Adipocyte (in vitro differentiated cells): ENCODE results near the gene ATRNL1.
A peak's percentile ranks its signal among the peaks of the same experiment; 100 is the strongest.

ENCODE experiments used
- DNase-seq: peaks from one replicate; pipeline ENCODE4 v3.0.0-alpha.2; 2015; ENCODE audit warnings: low read depth
- H3K27me3 ChIP-seq: replicated peaks from 2 replicates; pipeline ENCODE4 v1.7.0; 2013; ENCODE audit warnings: mild to moderate bottlenecking, low read length, moderate library complexity; ENCODE audit not compliant: control insufficient read depth, insufficient read depth
- H3K36me3 ChIP-seq: 2 replicates; pipeline ENCODE4 v1.7.0; 2013; ENCODE audit warnings: low read length, mild to moderate bottlenecking, moderate library complexity; ENCODE audit not compliant: control insufficient read depth, insufficient read depth, severe bottlenecking
- H3K4me1 ChIP-seq: 2 replicates; pipeline ENCODE4 v1.7.0; 2013; ENCODE audit warnings: mild to moderate bottlenecking, low read length, moderate library complexity; ENCODE audit not compliant: control insufficient read depth, insufficient read depth
- H3K4me3 ChIP-seq: 2 replicates; pipeline ENCODE4 v1.7.0; 2013; ENCODE audit warnings: mild to moderate bottlenecking, low read length, moderate library complexity
- H3K9ac ChIP-seq: 2 replicates; pipeline ENCODE4 v1.7.0; 2013; ENCODE audit warnings: mild to moderate bottlenecking, low read length, moderate library complexity
- H3K9me3 ChIP-seq: 2 replicates; pipeline ENCODE4 v1.7.0; 2013; ENCODE audit warnings: mild to moderate bottlenecking, low read length, moderate library complexity; ENCODE audit not compliant: control insufficient read depth

The ATRNL1 gene

DNA sequence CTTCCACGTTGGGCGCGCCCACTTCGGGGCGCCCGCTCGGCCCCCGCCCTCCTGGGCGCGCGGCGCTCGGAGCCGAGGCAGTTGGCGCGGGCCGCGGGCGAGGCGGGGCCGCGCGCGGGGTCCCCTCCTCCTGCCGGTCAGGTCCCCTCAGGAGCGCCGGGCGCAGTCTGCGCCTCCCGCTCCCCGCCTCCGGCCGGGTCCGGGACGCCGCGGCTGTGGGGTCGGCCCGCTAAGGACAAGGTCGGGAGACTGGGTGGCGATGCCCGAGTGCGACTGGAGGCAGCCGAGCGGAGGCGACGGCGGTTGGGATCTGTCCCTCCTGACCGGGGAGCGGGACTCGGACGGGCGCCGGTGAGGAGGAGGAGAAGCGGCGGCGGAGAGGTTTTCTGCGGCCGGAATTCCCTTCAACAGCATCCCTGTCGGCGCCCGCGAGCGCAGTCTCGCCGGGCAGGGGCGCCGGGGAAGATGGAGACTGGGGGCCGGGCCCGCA, at the start of gene ATRNL1:
TSS of gene ATRNL1 (plus strand) at position 80 of the 490 bp plus-strand sequence. CDS start at position 466, 386 bp downstream.
- Histone ChIP-seq H3K4me1 (no peaks in the 10 kb centered on the region), H3K27me3 (peaks cover 50% of the 10 kb centered on the region), H3K9ac (peak within 1 kb of the TSS; percentile 39), H3K9me3 (no peaks in the 10 kb centered on the region), H3K36me3 (no peaks in the 10 kb centered on the region), H3K4me3 (peak within 1 kb of the TSS; percentile 78)
- DNase-seq: peak; percentile 71

- H3K27me3 ChIP-seq: peaks cover 3% of the 10 kb centered on the region
- no peak overlapping the region for H3K9ac ChIP-seq
- no peak overlapping the region for H3K4me3 ChIP-seq
- no peaks in the 10 kb centered on the region for H3K9me3 ChIP-seq
- no peak for DNase-seq
- H3K4me1 ChIP-seq: no peaks in the 10 kb centered on the region
- no peaks in the 10 kb centered on the region for H3K36me3 ChIP-seq
Observed at GRCh38 chr10:115043719-115044118, 49.4 kb upstream of the ATRNL1 start.

GRCh38 chr10:115044891-115045290, 48.3 kb upstream of the ATRNL1 start:
- H3K27me3 ChIP-seq: peaks cover 3% of the 10 kb centered on the region
- H3K9ac ChIP-seq: no peak overlapping the region
- no peak for DNase-seq
- no peaks in the 10 kb centered on the region for H3K9me3 ChIP-seq
- no peaks in the 10 kb centered on the region for H3K4me1 ChIP-seq
- no peaks in the 10 kb centered on the region for H3K36me3 ChIP-seq
- no peak overlapping the region for H3K4me3 ChIP-seq

GRCh38 chr10:115045499-115045898, 47.7 kb upstream of the ATRNL1 start:
- Histone ChIP-seq H3K4me3 (no peak overlapping the region), H3K9me3 (no peaks in the 10 kb centered on the region), H3K9ac (no peak overlapping the region), H3K27me3 (peaks cover 3% of the 10 kb centered on the region), H3K36me3 (no peaks in the 10 kb centered on the region), H3K4me1 (no peaks in the 10 kb centered on the region)
- no peak for DNase-seq

DNA sequence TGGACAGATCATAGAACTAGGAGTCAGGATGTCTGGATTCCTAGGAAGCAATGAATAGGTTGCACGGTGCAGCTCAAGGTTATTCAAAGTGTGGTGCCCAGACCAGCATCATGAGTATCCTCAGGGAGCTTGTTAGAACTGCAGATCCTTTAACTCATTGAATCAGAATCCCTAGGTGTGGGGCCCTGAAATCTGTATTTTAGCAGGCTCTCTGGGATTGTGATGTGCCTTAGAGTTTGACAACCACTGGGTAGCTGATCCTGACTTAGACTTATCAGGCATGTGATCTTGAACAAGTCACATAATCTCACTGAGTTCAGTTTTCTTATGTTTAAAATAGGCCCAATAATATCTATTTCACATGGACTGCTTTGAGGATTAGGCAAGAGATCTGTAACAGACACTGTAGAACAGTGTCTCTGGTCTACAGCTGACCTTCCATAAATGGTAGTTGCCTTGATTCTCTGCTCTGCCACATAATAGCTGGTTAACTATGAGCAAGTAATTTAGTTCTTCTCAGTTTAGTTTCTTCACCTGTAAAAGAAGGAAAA, 46.4 kb upstream of the ATRNL1 start:
- no peaks in the 10 kb centered on the region for H3K9me3 ChIP-seq
- no peaks in the 10 kb centered on the region for H3K36me3 ChIP-seq
- no peaks in the 10 kb centered on the region for H3K4me1 ChIP-seq
- H3K27me3 ChIP-seq: peaks cover 3% of the 10 kb centered on the region
- no peak overlapping the region for H3K4me3 ChIP-seq
- DNase-seq: peak; percentile 27
- H3K9ac ChIP-seq: no peak overlapping the region

GRCh38 chr10:115047705-115048104, 45.5 kb upstream of the ATRNL1 start:
- H3K36me3 ChIP-seq: no peaks in the 10 kb centered on the region
- peaks cover 3% of the 10 kb centered on the region for H3K27me3 ChIP-seq
- no peaks in the 10 kb centered on the region for H3K4me1 ChIP-seq
- H3K4me3 ChIP-seq: no peak overlapping the region
- H3K9me3 ChIP-seq: no peaks in the 10 kb centered on the region
- DNase-seq: no peak
- H3K9ac ChIP-seq: no peak overlapping the region

- H3K36me3 ChIP-seq: no peaks in the 10 kb centered on the region
Observed at GRCh38 chr10:115049318-115049717, 43.8 kb upstream of the ATRNL1 start.

DNA sequence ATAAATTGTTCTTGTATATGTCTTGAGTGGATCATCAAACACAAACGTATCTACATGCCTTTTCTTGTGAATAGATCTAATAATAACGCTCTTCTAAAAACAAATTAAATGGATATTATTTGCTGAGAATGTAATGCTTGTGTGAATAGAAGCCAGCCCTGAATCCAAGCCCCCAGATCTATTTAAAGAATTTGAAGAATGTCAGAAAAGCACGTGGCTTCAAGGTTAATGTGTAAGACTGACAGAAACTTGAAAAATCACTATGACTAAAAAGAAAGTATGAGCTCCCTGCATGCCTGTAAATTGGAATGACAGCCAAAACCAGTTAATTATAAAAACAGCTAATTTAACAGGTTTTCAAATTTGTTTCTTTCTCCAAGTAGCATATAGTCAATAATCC, 43.2 kb upstream of the ATRNL1 start:
- Histone ChIP-seq H3K36me3 (no peaks in the 10 kb centered on the region), H3K4me1 (no peaks in the 10 kb centered on the region), H3K4me3 (no peak overlapping the region), H3K9me3 (no peaks in the 10 kb centered on the region), H3K9ac (no peak overlapping the region), H3K27me3 (peaks cover under 1% of the 10 kb centered on the region)
- peak; percentile 29 for DNase-seq

More at GRCh38 chr10:115049318-115049717, 43.8 kb upstream of the ATRNL1 start:
- Histone ChIP-seq H3K4me3 (no peak overlapping the region), H3K9me3 (no peaks in the 10 kb centered on the region), H3K4me1 (no peaks in the 10 kb centered on the region), H3K9ac (no peak overlapping the region), H3K27me3 (peaks cover 3% of the 10 kb centered on the region)
- DNase-seq: no peak

GRCh38 chr10:115050375-115051010, 42.7 kb upstream of the ATRNL1 start:
- no peak for DNase-seq
- Histone ChIP-seq H3K4me3 (no peak overlapping the region), H3K4me1 (no peaks in the 10 kb centered on the region), H3K9ac (no peak overlapping the region), H3K9me3 (no peaks in the 10 kb centered on the region), H3K36me3 (no peaks in the 10 kb centered on the region), H3K27me3 (no peaks in the 10 kb centered on the region)

DNA sequence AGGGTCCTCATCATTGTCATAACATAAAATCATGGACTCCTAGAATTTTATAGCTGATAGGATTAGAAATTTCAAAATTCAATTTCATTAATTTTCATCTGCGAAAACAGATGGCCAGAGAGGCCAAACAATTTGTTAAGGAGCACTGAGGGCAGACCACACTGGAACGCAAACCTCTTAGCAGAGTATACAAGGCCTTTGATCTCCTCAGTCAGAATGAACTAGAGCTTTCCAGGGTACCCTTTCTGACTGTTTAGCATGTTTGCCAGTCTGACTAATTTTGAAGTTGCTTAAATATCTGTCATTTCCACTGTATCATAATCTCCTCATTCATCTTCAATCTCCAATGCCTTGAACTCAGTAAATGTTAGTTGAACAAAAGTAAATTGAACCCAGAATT, 41.9 kb upstream of the ATRNL1 start:
- no peaks in the 10 kb centered on the region for H3K36me3 ChIP-seq
- H3K4me1 ChIP-seq: no peaks in the 10 kb centered on the region
- H3K9me3 ChIP-seq: no peaks in the 10 kb centered on the region
- no peak overlapping the region for H3K4me3 ChIP-seq
- H3K27me3 ChIP-seq: no peaks in the 10 kb centered on the region
- no peak overlapping the region for H3K9ac ChIP-seq
- DNase-seq: no peak

DNA sequence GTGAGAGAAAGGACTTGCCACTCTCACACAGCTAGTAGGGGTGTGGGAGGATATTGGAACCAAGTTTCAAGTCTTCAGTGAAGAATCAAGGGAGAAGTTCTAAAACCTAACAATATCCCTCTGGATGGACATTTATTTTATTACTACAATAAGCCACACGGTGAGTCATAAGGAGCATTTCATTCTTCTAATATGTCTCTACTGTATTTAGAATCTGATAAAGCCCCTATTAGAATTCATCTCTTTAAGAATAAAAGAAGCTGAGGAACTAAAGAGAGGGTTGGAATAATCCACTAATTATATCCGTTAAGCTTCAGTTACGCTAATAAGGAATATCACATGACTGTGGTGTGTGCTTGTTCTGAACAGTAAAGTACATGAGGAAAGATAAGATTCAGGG, 40.9 kb upstream of the ATRNL1 start:
- Histone ChIP-seq H3K9me3 (no peaks in the 10 kb centered on the region), H3K27me3 (no peaks in the 10 kb centered on the region), H3K9ac (no peak overlapping the region), H3K4me3 (no peak overlapping the region), H3K4me1 (no peaks in the 10 kb centered on the region), H3K36me3 (no peaks in the 10 kb centered on the region)
- DNase-seq: no peak
